SK-N-SH (cell line): Measurements from ENCODE around the gene PPP6R2. TPM values are rescaled to one million over a fixed set of nuclear protein-coding genes. Genes with fewer than 3 reads are reported as not detected.
A peak's percentile ranks its signal among the peaks of the same experiment; 100 is the strongest.

Source experiments
- CTCF ChIA-PET: fragments of 300-600, 350-600 bp; formaldehyde crosslinking; extraction: SDS; loops from one replicate; lab custom pipeline; 2021; lab: Yijun Ruan, JAX
- POLR2A ChIA-PET: fragments of 350-600 bp; sonication (Branson Sonifier 250); formaldehyde crosslinking; extraction: SDS; loops from one replicate; lab custom pipeline; 2020; ENCODE audit warnings: antibody characterized with exemption, inconsistent platforms; lab: Yijun Ruan, JAX
- DNase-seq: peaks from one replicate; pipeline ENCODE4 v3.0.0; 2012
- H2AFZ ChIP-seq: fragments of 200-600 bp; sonication (generic); 2 replicates; pipeline ENCODE4 v1.8.1; 2016; ENCODE audit warnings: antibody characterized with exemption, mild to moderate bottlenecking, low read depth
- H3F3A ChIP-seq: fragments of 200-600 bp; sonication (generic); replicated peaks from 2 replicates; pipeline ENCODE3; 2016; ENCODE audit warnings: antibody characterized with exemption, mild to moderate bottlenecking; ENCODE audit not compliant: insufficient read depth
- H3K27ac ChIP-seq, 2 experiments: fragments of 200-500 bp in 1 of 2; fragments of 200-600 bp in 1 of 2; sonication (Bioruptor generic) in 1 of 2; sonication (generic), shearing (Covaris generic) in 1 of 2; 2 replicates each; pipeline versions ENCODE4 v1.5.1 to v1.6.1; 2014 to 2016; ENCODE audit warnings: low read depth in 2 of 2, inconsistent platforms in 1 of 2, low read length in 1 of 2, mild to moderate bottlenecking in 1 of 2, mixed read lengths in 1 of 2
- H3K27me3 ChIP-seq: fragments of 200-600 bp; sonication (generic), shearing (Covaris generic); 2 replicates; pipeline ENCODE4 v1.6.1; 2016; ENCODE audit warnings: mixed run types; ENCODE audit not compliant: insufficient read depth
- H3K36me3 ChIP-seq, 2 experiments: fragments of 200-500 bp in 1 of 2; fragments of 200-600 bp in 1 of 2; sonication (Bioruptor generic) in 1 of 2; sonication (generic) in 1 of 2; replicated peaks in 1 of 2; 2 replicates each; pipeline versions ENCODE3 to v1.5.1; 2014 to 2016; ENCODE audit warnings: low read length in 1 of 2, mild to moderate bottlenecking in 1 of 2; ENCODE audit not compliant: insufficient read depth in 2 of 2, control insufficient read depth in 1 of 2
- H3K4me1 ChIP-seq, 2 experiments: fragments of 200-500 bp in 1 of 2; fragments of 200-600 bp in 1 of 2; sonication (Bioruptor generic) in 1 of 2; sonication (generic), shearing (Covaris generic) in 1 of 2; 2 replicates each; pipeline versions ENCODE4 v1.5.1 to v1.6.1; 2014 to 2016; ENCODE audit warnings: low read depth in 1 of 2, low read length in 1 of 2, mixed run types in 1 of 2; ENCODE audit not compliant: insufficient read depth in 2 of 2, control insufficient read depth in 1 of 2
- H3K4me2 ChIP-seq: fragments of 200-600 bp; sonication (generic), shearing (Covaris generic); 2 replicates; pipeline ENCODE4 v1.6.1; 2017; ENCODE audit warnings: mixed run types
- H3K4me3 ChIP-seq, 2 experiments: fragments of 200-500 bp in 1 of 2; fragments of 200-600 bp in 1 of 2; sonication (Bioruptor generic) in 1 of 2; sonication (generic), shearing (Covaris generic) in 1 of 2; 2 replicates each; pipeline versions ENCODE4 v1.5.1 to v1.8.1; 2014 to 2016; ENCODE audit warnings: low read depth in 2 of 2, inconsistent platforms in 1 of 2, low read length in 1 of 2, mild to moderate bottlenecking in 1 of 2, mixed read lengths in 1 of 2, moderate library complexity in 1 of 2
- H3K79me2 ChIP-seq: fragments of 200-600 bp; sonication (generic); 2 replicates; pipeline ENCODE4 v1.8.1; 2017; ENCODE audit warnings: mild to moderate bottlenecking; ENCODE audit not compliant: insufficient read depth
- H3K9ac ChIP-seq: fragments of 200-600 bp; sonication (generic); 2 replicates; pipeline ENCODE4 v1.6.1; 2017; ENCODE audit warnings: mixed run types
- H3K9me2 ChIP-seq: fragments of 200-600 bp; sonication (generic); 2 replicates; pipeline ENCODE4 v1.6.1; 2017; ENCODE audit warnings: mixed run types
- H3K9me3 ChIP-seq: fragments of 200-600 bp; sonication (generic); 2 replicates; pipeline ENCODE4 v1.6.1; 2017; ENCODE audit warnings: mixed run types, mild to moderate bottlenecking, moderate library complexity
- H4K20me1 ChIP-seq: fragments of 200-600 bp; sonication (generic); 2 replicates; pipeline ENCODE4 v1.6.1; 2017; ENCODE audit warnings: mild to moderate bottlenecking, mixed run types; ENCODE audit not compliant: insufficient read depth
- CHD2 ChIP-seq: fragments of 150-350 bp; IDR thresholded peaks from 2 replicates; pipeline ENCODE4 v1.6.1; 2018; ENCODE audit warnings: low read length; ENCODE audit not compliant: partially characterized antibody
- EP300 ChIP-seq, 2 experiments: IDR thresholded peaks; 2 replicates each; pipeline versions ENCODE4 v1.4.0 to v1.6.1; 2012; ENCODE audit warnings: borderline replicate concordance in 1 of 2, low read depth in 1 of 2, low read length in 1 of 2
- FOSL2 ChIP-seq: IDR thresholded peaks from 2 replicates; pipeline ENCODE4 v1.4.0; 2012; ENCODE audit warnings: low read depth, mild to moderate bottlenecking, moderate library complexity, borderline replicate concordance
- FOXJ3 ChIP-seq: sonication (generic); formaldehyde crosslinking; IDR thresholded peaks from 2 replicates; pipeline ENCODE4 v1.5.1; 2020; ENCODE audit warnings: mild to moderate bottlenecking, missing genetic modification reagents
- GABPA ChIP-seq: IDR thresholded peaks from 2 replicates; pipeline ENCODE4 v1.4.0; 2012; ENCODE audit warnings: low read depth, mild to moderate bottlenecking
- GATA2 ChIP-seq: sonication (generic); formaldehyde crosslinking; IDR thresholded peaks from 2 replicates; pipeline ENCODE4 v1.5.0; 2020; ENCODE audit warnings: mild to moderate bottlenecking, missing genetic modification reagents
- IRF3 ChIP-seq: fragments of 150-350 bp; IDR thresholded peaks from 2 replicates; pipeline ENCODE4 v1.6.1; 2016; ENCODE audit warnings: mild to moderate bottlenecking, low read depth, low read length
- MAX ChIP-seq: IDR thresholded peaks from 2 replicates; pipeline ENCODE4 v1.4.0; 2012; ENCODE audit warnings: low read depth
- MEF2A ChIP-seq: IDR thresholded peaks from 2 replicates; pipeline ENCODE4 v1.4.0; 2012; ENCODE audit warnings: low read depth, borderline replicate concordance
- MXI1 ChIP-seq: IDR thresholded peaks from 2 replicates; pipeline ENCODE4 v1.6.1; 2012; ENCODE audit warnings: mild to moderate bottlenecking, low read depth, low read length, improper control_type of control experiment
- NFIC ChIP-seq: IDR thresholded peaks from 2 replicates; pipeline ENCODE4 v1.4.0; 2012; ENCODE audit warnings: borderline replicate concordance
- POLR2AphosphoS5 ChIP-seq: IDR thresholded peaks from 2 replicates; pipeline ENCODE4 v1.6.1; 2012; ENCODE audit warnings: low read depth, low read length
- RAD21 ChIP-seq: IDR thresholded peaks from 2 replicates; pipeline ENCODE4 v1.6.1; 2012; ENCODE audit warnings: mild to moderate bottlenecking, low read length
- RCOR1 ChIP-seq: fragments of 150-350 bp; IDR thresholded peaks from 2 replicates; pipeline ENCODE4 v1.6.1; 2017; ENCODE audit warnings: antibody characterized with exemption, low read length
- REST ChIP-seq: IDR thresholded peaks from 2 replicates; pipeline ENCODE4 v1.6.1; 2012; ENCODE audit warnings: mild to moderate bottlenecking, low read depth, low read length, moderate library complexity
- RXRA ChIP-seq: IDR thresholded peaks from 2 replicates; pipeline ENCODE4 v1.4.0; 2012; ENCODE audit warnings: low read depth, mild to moderate bottlenecking, borderline replicate concordance
- SIN3A ChIP-seq: IDR thresholded peaks from 2 replicates; pipeline ENCODE4 v1.6.1; 2012; ENCODE audit warnings: low read depth, mild to moderate bottlenecking, low read length, moderate library complexity, borderline replicate concordance
- SMC3 ChIP-seq: IDR thresholded peaks from 2 replicates; pipeline ENCODE4 v1.6.1; 2012; ENCODE audit warnings: low read depth, low read length, improper control_type of control experiment
- USF2 ChIP-seq: fragments of 150-350 bp; IDR thresholded peaks from 2 replicates; pipeline ENCODE4 v1.6.1; 2017; ENCODE audit warnings: antibody characterized with exemption, low read length, low read depth, borderline replicate concordance
- ZBTB33 ChIP-seq: IDR thresholded peaks from 2 replicates; pipeline ENCODE4 v1.4.0; 2012; ENCODE audit warnings: low read depth, borderline replicate concordance
- WGBS: methylation state at CpG from one replicate; pipeline ENCODE4 v1.1.6; 2017; ENCODE audit warnings: low lambda C conversion rate; 5-methylcytosine and 5-hydroxymethylcytosine counted together
- polyA plus RNA-seq, 3 experiments: library from polyadenylated mRNA; depleted of rRNA; stranded (reverse); fragments of >200 nt; gene quantifications; 2 replicates each; pipeline ENCODE4 v1.2.3, GENCODE V29; 2012

PPP6R2 gene
- polyA plus RNA-seq, 1 of the 3 experiments (the other 2 are of a cell fraction) = 45.7 TPM

- Histone ChIP-seq H4K20me1 (peaks cover 10% of the 10 kb centered on the region; the same call in 1 of the 2 replicates), H3K36me3 (peaks cover 4 to 41% of the 10 kb centered on the region in 2 experiments)
- peak; percentile 43 for DNase-seq
- TF ChIP-seq IRF3 (no peak), EP300 (IDR thresholded peaks at IDR 0.05; ENCODE audit: borderline replicate concordance in 1 of 2, low read depth in 1 of 2, low read length in 1 of 2) (no peak), MEF2A (no peak), FOSL2 (no peak), GABPA (no peak), MXI1 (no peak), ZBTB33 (no peak), POLR2AphosphoS5 (no peak), GATA2 (CRISPR knock-in tag) (no peak), RAD21 (no peak), MAX (no peak), NFIC (no peak), RXRA (no peak), REST (no peak), FOXJ3 (no peak), USF2 (no peak), RCOR1 (no peak), CHD2 (no peak), SIN3A (no peak), SMC3 (no peak)
- TF ChIP-seq, all 33 proteins: peak for 0
- H3K4me2 ChIP-seq = no peak overlapping the region
- ChIA-PET CTCF (interaction anchor here (0.7 to 2.5 kb wide), 3 partner anchors 11 to 175 kb away, joined by 3 to 7 read pairs (median 4); no protein-coding TSS in a partner anchor), POLR2A (no interaction called here)
- H3F3A ChIP-seq = peaks cover 9% of the 10 kb centered on the region
- H3K79me2 ChIP-seq = no peaks in the 10 kb centered on the region
- 78% methylated on average over 25 of the region's 30 CpGs for WGBS
- H3K9me3 ChIP-seq = no peaks in the 10 kb centered on the region
- no peak overlapping the region for H2AFZ ChIP-seq
- no peak overlapping the region for H3K9ac ChIP-seq
- no peaks in the 10 kb centered on the region for H3K27me3 ChIP-seq
- no peak overlapping the region for H3K4me3 ChIP-seq
- no peaks in the 10 kb centered on the region for H3K9me2 ChIP-seq
- peaks cover 5 to 9% of the 10 kb centered on the region in 2 experiments; a peak in 1 of 4 replicates for H3K4me1 ChIP-seq
- peak overlapping the region in 1 of 2 experiments; percentile 12; a peak in 1 of 4 replicates for H3K27ac ChIP-seq
Observed at GRCh38 chr22:50445071-50445879, 102.1 kb downstream of the PPP6R2 start.
